ENCODE results near the gene MLPH.

DNA sequence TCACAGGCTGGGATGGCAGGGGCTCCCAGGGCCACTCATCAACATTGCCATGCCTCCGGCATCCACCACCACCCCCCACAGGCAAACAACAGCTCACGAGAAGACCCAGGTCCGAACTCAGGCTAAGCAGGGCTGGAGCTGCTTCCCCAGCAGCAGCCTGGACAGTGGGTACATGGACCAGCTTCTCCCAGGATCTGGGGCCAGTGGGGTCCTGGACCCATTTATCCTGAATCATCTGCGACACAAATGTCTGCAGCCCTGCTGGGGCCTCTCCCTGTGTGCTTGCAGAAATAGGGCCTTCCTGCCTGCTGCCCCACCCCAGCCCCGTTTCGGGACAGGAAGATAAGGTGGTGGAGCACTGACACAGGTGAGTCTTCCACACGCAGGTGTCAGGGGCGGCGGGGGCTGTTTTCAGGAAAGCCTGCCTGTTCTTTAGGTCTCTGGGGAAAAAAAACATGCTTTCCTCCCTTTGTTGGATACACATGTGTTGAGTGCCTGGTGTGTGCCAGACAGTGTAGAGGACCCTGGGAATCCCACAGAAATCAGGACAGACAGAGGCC lies 83.8 kb downstream of the MLPH start:
- TF ChIP-seq, protein P1, sequence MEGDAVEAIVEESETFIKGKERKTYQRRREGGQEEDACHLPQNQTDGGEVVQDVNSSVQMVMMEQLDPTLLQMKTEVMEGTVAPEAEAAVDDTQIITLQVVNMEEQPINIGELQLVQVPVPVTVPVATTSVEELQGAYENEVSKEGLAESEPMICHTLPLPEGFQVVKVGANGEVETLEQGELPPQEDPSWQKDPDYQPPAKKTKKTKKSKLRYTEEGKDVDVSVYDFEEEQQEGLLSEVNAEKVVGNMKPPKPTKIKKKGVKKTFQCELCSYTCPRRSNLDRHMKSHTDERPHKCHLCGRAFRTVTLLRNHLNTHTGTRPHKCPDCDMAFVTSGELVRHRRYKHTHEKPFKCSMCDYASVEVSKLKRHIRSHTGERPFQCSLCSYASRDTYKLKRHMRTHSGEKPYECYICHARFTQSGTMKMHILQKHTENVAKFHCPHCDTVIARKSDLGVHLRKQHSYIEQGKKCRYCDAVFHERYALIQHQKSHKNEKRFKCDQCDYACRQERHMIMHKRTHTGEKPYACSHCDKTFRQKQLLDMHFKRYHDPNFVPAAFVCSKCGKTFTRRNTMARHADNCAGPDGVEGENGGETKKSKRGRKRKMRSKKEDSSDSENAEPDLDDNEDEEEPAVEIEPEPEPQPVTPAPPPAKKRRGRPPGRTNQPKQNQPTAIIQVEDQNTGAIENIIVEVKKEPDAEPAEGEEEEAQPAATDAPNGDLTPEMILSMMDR (IDR thresholded peaks at IDR 0.05) = no peak
- no peak for TF ChIP-seq ZFX (IDR thresholded peaks at IDR 0.05; ENCODE audit: borderline replicate concordance)

Measured in 22Rv1 (cell line).